ENCODE data around the gene CFB.
"Not testable (repeated sequence)": the region's sequence is repeated elsewhere in the genome, so short reads cannot be mapped to it uniquely, and the experiment has no call there.

CFB gene

GRCh38 chr6:31911826-31912585 lies 33.9 kb upstream of the CFB start:
- DNase-seq (ENCODE audit: low read depth in 2 of 2) = no peak

- DNase-seq (ENCODE audit: low read depth in 2 of 2) = no peak
Measured at GRCh38 chr6:31915351-31915750, 30.5 kb upstream of the CFB start.

GRCh38 chr6:31915756-31916155 lies 30.1 kb upstream of the CFB start:
- DNase-seq (ENCODE audit: low read depth in 2 of 2) = no peak

GRCh38 chr6:31918069-31918720 lies 27.7 kb upstream of the CFB start:
- DNase-seq (ENCODE audit: low read depth in 2 of 2) = no peak

- DNase-seq (ENCODE audit: low read depth in 2 of 2) = no peak
Measured at GRCh38 chr6:31919624-31920303, 26.1 kb upstream of the CFB start.

- no peak for DNase-seq (ENCODE audit: low read depth in 2 of 2)
Measured at GRCh38 chr6:31920811-31921210, 25.1 kb upstream of the CFB start.

- no peak for DNase-seq (ENCODE audit: low read depth in 2 of 2)
Measured at GRCh38 chr6:31922942-31923341, 23.0 kb upstream of the CFB start.

- DNase-seq (ENCODE audit: low read depth in 2 of 2) = no peak
Measured at GRCh38 chr6:31927242-31927862, 18.5 kb upstream of the CFB start, which contains the start of gene C2. TSS of gene C2 (plus strand) at chr6:31927717. CDS start at chr6:31927753, 36 bp downstream.

GRCh38 chr6:31927863-31928671 lies 17.8 kb upstream of the CFB start:
- DNase-seq (ENCODE audit: low read depth in 2 of 2) = no peak

GRCh38 chr6:31928672-31928939 lies 17.3 kb upstream of the CFB start:
- no peak for DNase-seq (ENCODE audit: low read depth in 2 of 2)

- DNase-seq (ENCODE audit: low read depth in 2 of 2) = no peak
Measured at GRCh38 chr6:31930962-31931361, 14.9 kb upstream of the CFB start.

GRCh38 chr6:31932137-31932536 lies 13.8 kb upstream of the CFB start:
- not testable (repeated sequence) for DNase-seq (ENCODE audit: low read depth in 2 of 2)

- no peak for DNase-seq (ENCODE audit: low read depth in 2 of 2)
Measured at GRCh38 chr6:31933537-31933936, 12.4 kb upstream of the CFB start.

GRCh38 chr6:31935021-31935420 lies 10.9 kb upstream of the CFB start:
- DNase-seq (ENCODE audit: low read depth in 2 of 2) = no peak

- DNase-seq (ENCODE audit: low read depth in 2 of 2) = no peak
Measured at GRCh38 chr6:31935823-31936222, 10.1 kb upstream of the CFB start.

GRCh38 chr6:31940256-31940664 lies 5.6 kb upstream of the CFB start:
- DNase-seq (ENCODE audit: low read depth in 2 of 2) = no peak

- DNase-seq (ENCODE audit: low read depth in 2 of 2) = no peak
Measured at GRCh38 chr6:31943742-31944141, 2.2 kb upstream of the CFB start.

- DNase-seq (ENCODE audit: low read depth in 2 of 2) = no peak
Measured at GRCh38 chr6:31945154-31945506, 765 bp upstream of the CFB start.

GRCh38 chr6:31946370-31946885 lies 533 bp downstream of the CFB start:
- DNase-seq (ENCODE audit: low read depth in 2 of 2) = no peak

- DNase-seq (ENCODE audit: low read depth in 2 of 2) = no peak
Measured at GRCh38 chr6:31947070-31947675, 1.3 kb downstream of the CFB start.

- no peak for DNase-seq (ENCODE audit: low read depth in 2 of 2)
Measured at GRCh38 chr6:31947864-31948263, 2.0 kb downstream of the CFB start.

All from stimulated activated CD8-positive, alpha-beta memory T cell treated with anti-CD3 and anti-CD28 coated beads, Interleukin-15, amount 100 ng/mL, for 4 hours (primary cell).